Esophagus muscularis mucosa (tissue), 4 donors: ENCODE measurements around the gene ICE2. TPM values are rescaled to one million over a fixed set of nuclear protein-coding genes. Genes with fewer than 3 reads are reported as not detected.
A peak's percentile ranks its signal among the peaks of the same experiment; 100 is the strongest.

ENCODE experiments used
- DNase-seq: peaks from one replicate; pipeline ENCODE4 v3.0.0-alpha.2; 2017; ENCODE audit errors: extremely low spot score
- H3K27ac ChIP-seq, 4 donors: fragments of 200-600 bp; sonication (generic); replicated peaks in 1 of 4; 1 replicate in 3 of 4; 2 replicates in 1 of 4; pipeline ENCODE4 v1.5.1; 2016 to 2019; ENCODE audit warnings: mild to moderate bottlenecking in 1 of 4
- H3K27me3 ChIP-seq, 4 donors: fragments of 200-600 bp; sonication (generic); one replicate each; pipeline versions ENCODE4 v1.5.1 to v1.6.0; 2016 to 2019
- H3K36me3 ChIP-seq, 4 donors: fragments of 200-600 bp; sonication (generic); one replicate each; pipeline ENCODE4 v1.5.1; 2016 to 2019
- H3K4me1 ChIP-seq, 4 donors: fragments of 200-600 bp; sonication (generic); one replicate each; pipeline ENCODE4 v1.5.1; 2016 to 2019
- H3K4me3 ChIP-seq, 4 donors: fragments of 200-600 bp; sonication (generic); 1 replicate in 2 of 4; 2 replicates in 2 of 4; pipeline ENCODE4 v1.5.1; 2016 to 2019; ENCODE audit warnings: mild to moderate bottlenecking in 4 of 4, moderate library complexity in 1 of 4
- H3K9me3 ChIP-seq, 4 donors: fragments of 200-600 bp; sonication (generic); 1 replicate in 3 of 4; 2 replicates in 1 of 4; pipeline ENCODE4 v1.5.1; 2016 to 2019
- EP300 ChIP-seq: sonication (generic); formaldehyde crosslinking; IDR thresholded peaks from one replicate; pipeline ENCODE4 v1.6.1; 2017; ENCODE audit warnings: antibody characterized with exemption
- POLR2A ChIP-seq: fragments of 450-650 bp; IDR thresholded peaks from one replicate; pipeline ENCODE4 v1.6.1; 2017; ENCODE audit warnings: antibody characterized with exemption, moderate library complexity, mild to moderate bottlenecking, low read depth
- POLR2AphosphoS5 ChIP-seq, 2 donors: sonication (generic); formaldehyde crosslinking; IDR thresholded peaks; one replicate each; pipeline ENCODE4 v1.6.1; 2017; ENCODE audit warnings: antibody characterized with exemption in 2 of 2
- WGBS: methylation state at CpG from one replicate; pipeline ENCODE4 v1.1.5; 2018; 5-methylcytosine and 5-hydroxymethylcytosine counted together
- intact Hi-C: fragments of 100-400 bp; cut with DNase I; formaldehyde crosslinking; loops from one replicate; pipeline ENCODE4 v1.15.1; 2023
- total RNA-seq, 4 donors: library from RNA; depleted of rRNA; stranded (reverse); fragments of >200 nt; gene quantifications; one replicate each; pipeline versions ENCODE4 v1.1.0 to v1.2.1, GENCODE V29; 2016
- TF ChIP-seq, protein P1 (sequence below), 3 experiments: fragments of 200-600 bp in 2 of 3; fragments of 450-650 bp in 1 of 3; sonication (generic) in 2 of 3; IDR thresholded peaks; one replicate each; pipeline ENCODE4 v1.5.1; 2017 to 2019; ENCODE audit warnings: antibody characterized with exemption in 3 of 3, mild to moderate bottlenecking in 2 of 3, moderate library complexity in 1 of 3

ICE2 gene
- total RNA-seq, 4 donors from 2014 or later: 17.4 to 30.4 (median 21.3) TPM

DNA sequence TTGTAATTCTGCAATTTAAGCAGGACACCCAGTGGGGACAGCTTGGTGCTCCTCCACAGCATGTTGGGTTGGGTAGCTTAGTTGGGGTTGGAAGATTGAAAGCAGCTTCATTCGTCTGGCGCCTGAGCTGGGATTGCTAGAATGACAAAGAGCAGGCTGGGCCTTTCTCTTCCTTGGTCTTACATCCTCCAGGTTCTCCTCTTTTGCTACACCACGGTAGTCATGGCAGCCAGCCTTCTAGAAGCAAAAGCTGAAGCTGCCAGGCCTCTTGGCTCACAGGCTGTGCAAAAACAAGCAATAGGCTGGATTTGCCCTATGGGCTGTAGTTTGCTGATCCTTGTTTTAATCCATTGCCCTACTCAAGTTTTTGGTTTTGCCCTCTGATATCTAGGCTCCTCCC lies 78.0 kb downstream of the ICE2 start:
- intact Hi-C loops: no loop called here
- Histone ChIP-seq H3K27ac (no peak overlapping the region), H3K36me3 (peaks cover 0 to 2% (median under 1%) of the 10 kb centered on the region in 4 donors), H3K4me1 (peaks cover 10 to 27% (median 22%) of the 10 kb centered on the region in 4 donors), H3K4me3 (no peak overlapping the region), H3K9me3 (no peaks in the 10 kb centered on the region), H3K27me3 (no peaks in the 10 kb centered on the region)
- DNase-seq: no peak
- 33% methylated on average over 3 of the region's 3 CpGs for WGBS
- TF ChIP-seq, protein P1, sequence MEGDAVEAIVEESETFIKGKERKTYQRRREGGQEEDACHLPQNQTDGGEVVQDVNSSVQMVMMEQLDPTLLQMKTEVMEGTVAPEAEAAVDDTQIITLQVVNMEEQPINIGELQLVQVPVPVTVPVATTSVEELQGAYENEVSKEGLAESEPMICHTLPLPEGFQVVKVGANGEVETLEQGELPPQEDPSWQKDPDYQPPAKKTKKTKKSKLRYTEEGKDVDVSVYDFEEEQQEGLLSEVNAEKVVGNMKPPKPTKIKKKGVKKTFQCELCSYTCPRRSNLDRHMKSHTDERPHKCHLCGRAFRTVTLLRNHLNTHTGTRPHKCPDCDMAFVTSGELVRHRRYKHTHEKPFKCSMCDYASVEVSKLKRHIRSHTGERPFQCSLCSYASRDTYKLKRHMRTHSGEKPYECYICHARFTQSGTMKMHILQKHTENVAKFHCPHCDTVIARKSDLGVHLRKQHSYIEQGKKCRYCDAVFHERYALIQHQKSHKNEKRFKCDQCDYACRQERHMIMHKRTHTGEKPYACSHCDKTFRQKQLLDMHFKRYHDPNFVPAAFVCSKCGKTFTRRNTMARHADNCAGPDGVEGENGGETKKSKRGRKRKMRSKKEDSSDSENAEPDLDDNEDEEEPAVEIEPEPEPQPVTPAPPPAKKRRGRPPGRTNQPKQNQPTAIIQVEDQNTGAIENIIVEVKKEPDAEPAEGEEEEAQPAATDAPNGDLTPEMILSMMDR (IDR thresholded peaks at IDR 0.05): no peak
- TF ChIP-seq EP300: no peak
- no peak for TF ChIP-seq POLR2A
- no peak for TF ChIP-seq POLR2AphosphoS5 (IDR thresholded peaks at IDR 0.05)

DNA sequence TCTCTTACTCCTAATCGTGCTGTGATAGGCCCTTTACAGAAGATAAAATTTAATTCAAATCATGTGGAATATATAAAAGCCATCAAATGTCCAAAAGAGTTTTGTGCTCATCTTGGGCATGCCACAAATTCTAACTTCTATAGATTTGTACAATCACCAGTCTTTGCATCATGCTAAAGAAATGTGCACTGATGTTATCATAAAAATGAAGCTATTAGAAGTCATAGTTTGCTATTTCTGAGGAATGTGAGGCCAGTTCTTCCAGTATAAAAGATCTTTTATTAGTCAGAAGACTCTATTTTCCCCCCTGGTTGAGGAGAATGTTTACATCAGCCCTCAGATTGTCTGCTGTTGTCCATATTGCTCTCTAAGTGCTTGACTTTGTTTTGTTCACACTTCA lies 79.0 kb downstream of the ICE2 start:
- no peak for DNase-seq
- no peaks in the 10 kb centered on the region for H3K9me3 ChIP-seq
- TF ChIP-seq, protein P1 (IDR thresholded peaks at IDR 0.05): no peak
- TF ChIP-seq POLR2A (no peak), POLR2AphosphoS5 (IDR thresholded peaks at IDR 0.05) (no peak), EP300 (no peak)
- no peaks in the 10 kb centered on the region for H3K27me3 ChIP-seq
- H3K27ac ChIP-seq: peak overlapping the region; percentile 21 to 93 (median 54)
- H3K36me3 ChIP-seq: peaks cover 0 to 12% (median 2%) of the 10 kb centered on the region in 4 donors
- no peak overlapping the region for H3K4me3 ChIP-seq
- H3K4me1 ChIP-seq: peaks cover 19 to 37% (median 32%) of the 10 kb centered on the region in 4 donors
- WGBS: 81% methylated on average over 1 of the region's 1 CpG
- intact Hi-C loops: loop anchor here (5.0 kb wide), 1 partner anchor 38 kb away; no protein-coding TSS in a partner anchor

DNA sequence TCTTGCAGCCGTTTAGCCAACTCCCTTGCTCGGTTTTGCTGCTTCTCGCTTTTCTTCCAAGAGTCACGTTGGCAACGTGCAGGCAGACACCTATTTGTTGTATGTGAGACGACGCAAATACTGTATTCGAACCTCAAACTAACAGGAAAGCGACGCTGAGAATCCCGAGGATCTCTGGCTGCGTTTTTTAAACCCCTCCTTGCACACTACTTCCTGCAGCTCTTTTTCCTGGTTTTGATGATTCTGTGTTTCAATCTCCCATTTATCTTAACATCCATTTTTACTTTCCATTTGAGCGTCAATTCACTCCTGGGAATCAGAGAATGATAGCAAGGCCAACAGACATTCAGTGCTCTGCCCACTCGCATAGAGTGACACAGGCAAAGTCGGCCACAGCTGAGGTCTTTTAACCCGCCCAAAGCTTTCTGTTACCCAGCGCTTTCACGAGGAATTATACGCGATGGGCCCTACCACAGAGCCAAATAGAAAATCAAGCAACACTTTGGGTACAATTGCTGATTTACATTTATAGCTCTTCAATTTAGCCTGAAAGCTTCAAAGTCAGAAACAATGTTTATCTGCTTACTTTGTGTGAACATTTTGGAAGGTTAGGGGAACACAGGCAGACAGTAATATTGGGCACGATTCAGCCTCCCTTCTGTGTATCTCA lies 79.6 kb downstream of the ICE2 start:
- DNase-seq: no peak
- no peaks in the 10 kb centered on the region for H3K27me3 ChIP-seq
- peaks cover 25 to 42% (median 38%) of the 10 kb centered on the region in 4 donors for H3K4me1 ChIP-seq
- TF ChIP-seq, protein P1 (IDR thresholded peaks at IDR 0.05): no peak
- intact Hi-C loops: loop anchor here (5.0 kb wide), 1 partner anchor 37 kb away; no protein-coding TSS in a partner anchor
- peak overlapping the region in 2 of 4 donors; percentile 64 to 86 for H3K4me3 ChIP-seq
- WGBS: 68% methylated on average over 21 of the region's 21 CpGs
- no peaks in the 10 kb centered on the region for H3K9me3 ChIP-seq
- peak overlapping the region; percentile 21 to 93 (median 54) for H3K27ac ChIP-seq
- H3K36me3 ChIP-seq: peaks cover 0 to 13% (median 2%) of the 10 kb centered on the region in 4 donors

DNA sequence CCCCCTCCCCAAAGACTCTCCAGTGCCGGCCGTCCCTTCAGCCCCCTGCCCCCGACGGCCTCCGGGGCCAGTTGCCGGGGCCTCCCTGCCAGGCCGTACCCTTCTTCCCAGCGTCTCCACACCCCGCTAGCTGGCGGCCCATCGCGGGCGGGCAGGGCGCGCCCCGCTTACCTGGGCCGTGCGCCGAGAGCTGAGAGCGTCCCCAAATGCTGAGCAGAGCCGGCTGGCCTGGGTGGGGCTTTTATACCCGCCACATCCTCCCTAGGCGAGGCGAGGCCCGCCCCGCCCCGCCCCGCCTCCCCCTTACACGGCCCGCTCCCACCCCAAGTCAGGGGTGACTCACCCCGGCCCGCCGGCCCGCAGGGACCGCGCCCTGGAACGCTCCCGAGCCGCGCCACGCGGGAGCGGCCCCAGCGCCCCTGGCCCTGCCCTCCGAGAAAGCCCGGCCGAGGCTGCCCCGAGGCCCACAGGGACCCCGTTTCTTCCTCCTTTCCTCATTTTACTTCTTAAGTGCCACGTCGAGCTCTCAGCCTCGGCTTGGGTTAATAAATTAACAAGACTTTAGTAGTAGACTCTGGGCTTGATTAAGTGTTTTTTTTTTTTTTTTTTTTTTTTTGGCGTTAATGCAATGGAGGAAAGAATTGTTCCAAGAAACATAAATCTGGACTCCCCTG lies 81.0 kb downstream of the ICE2 start, which contains the start of gene ANXA2:
ANXA2 (minus strand) TSS at position 215 of the 674 bp plus-strand sequence. CDS start 11,911 bp downstream, outside the sequence.
- H3K36me3 ChIP-seq: peaks cover 0 to 19% (median 2%) of the 10 kb centered on the region in 4 donors
- WGBS: 0% methylated on average over 20 of the region's 53 CpGs
- H3K4me1 ChIP-seq: peaks cover 40 to 57% (median 52%) of the 10 kb centered on the region in 4 donors
- intact Hi-C loops: loop anchor here (5.0 kb wide), 1 partner anchor 36 kb away; no protein-coding TSS in a partner anchor
- peak; percentile 92 for TF ChIP-seq POLR2A
- TF ChIP-seq POLR2AphosphoS5 (IDR thresholded peaks at IDR 0.05): peak; percentile 82 to 97
- no peak for TF ChIP-seq EP300
- TF ChIP-seq, protein P1 (IDR thresholded peaks at IDR 0.05): no peak
- H3K4me3 ChIP-seq: peak within 1 kb of the TSS; percentile 64 to 99 (median 84)
- H3K9me3 ChIP-seq: no peaks in the 10 kb centered on the region
- peak; percentile 95 for DNase-seq
- no peaks in the 10 kb centered on the region for H3K27me3 ChIP-seq
- H3K27ac ChIP-seq: peak within 1 kb of the TSS; percentile 92 to 96 (median 94)
